GM06990 (cell line): ENCODE results near the gene MGAT5.

Source experiments
- DNase-seq: peaks from one replicate; pipeline ENCODE4 v3.0.0-alpha.2; 2011; ENCODE audit not compliant: insufficient read length; ENCODE audit errors: extremely low read depth
- H3K27me3 ChIP-seq: replicated peaks from 2 replicates; pipeline ENCODE4 v1.6.0; 2011; ENCODE audit warnings: low read length; ENCODE audit not compliant: control insufficient read depth, insufficient read depth
- H3K36me3 ChIP-seq: 2 replicates; pipeline ENCODE4 v1.5.1; 2011; ENCODE audit warnings: low read length; ENCODE audit not compliant: control insufficient read depth, insufficient read depth
- H3K4me3 ChIP-seq: replicated peaks from 2 replicates; pipeline ENCODE4 v1.5.1; 2011; ENCODE audit warnings: low read depth, mild to moderate bottlenecking, control low read depth, low read length
- CTCF ChIP-seq: IDR thresholded peaks from 2 replicates; pipeline ENCODE4 v1.5.1; 2011; ENCODE audit warnings: low read length, control low read depth, mild to moderate bottlenecking, inconsistent platforms; ENCODE audit not compliant: insufficient read depth, poor library complexity, severe bottlenecking

MGAT5 gene

GRCh38 chr2:134465228-134466105 is 211.6 kb downstream of the MGAT5 start:
- no peak for TF ChIP-seq CTCF
- Histone ChIP-seq H3K4me3 (no peak overlapping the region), H3K36me3 (no peaks in the 10 kb centered on the region), H3K27me3 (no peaks in the 10 kb centered on the region)
- DNase-seq, result no peak

- Histone ChIP-seq H3K4me3 (no peak overlapping the region), H3K36me3 (no peaks in the 10 kb centered on the region), H3K27me3 (no peaks in the 10 kb centered on the region)
- DNase-seq, result no peak
- peak; percentile 61 for TF ChIP-seq CTCF
These were observed 212.3 kb downstream of the MGAT5 start for GRCh38 chr2:134466141-134466540.

- no peak overlapping the region for H3K4me3 ChIP-seq
- DNase-seq, result no peak
- no peak for TF ChIP-seq CTCF
- H3K36me3 ChIP-seq, result no peaks in the 10 kb centered on the region
- no peaks in the 10 kb centered on the region for H3K27me3 ChIP-seq
These were observed 214.3 kb downstream of the MGAT5 start for GRCh38 chr2:134468164-134468563.

GRCh38 chr2:134468776-134469175 is 214.9 kb downstream of the MGAT5 start:
- no peaks in the 10 kb centered on the region for H3K27me3 ChIP-seq
- no peak for DNase-seq
- no peak for TF ChIP-seq CTCF
- no peak overlapping the region for H3K4me3 ChIP-seq
- no peaks in the 10 kb centered on the region for H3K36me3 ChIP-seq

DNA sequence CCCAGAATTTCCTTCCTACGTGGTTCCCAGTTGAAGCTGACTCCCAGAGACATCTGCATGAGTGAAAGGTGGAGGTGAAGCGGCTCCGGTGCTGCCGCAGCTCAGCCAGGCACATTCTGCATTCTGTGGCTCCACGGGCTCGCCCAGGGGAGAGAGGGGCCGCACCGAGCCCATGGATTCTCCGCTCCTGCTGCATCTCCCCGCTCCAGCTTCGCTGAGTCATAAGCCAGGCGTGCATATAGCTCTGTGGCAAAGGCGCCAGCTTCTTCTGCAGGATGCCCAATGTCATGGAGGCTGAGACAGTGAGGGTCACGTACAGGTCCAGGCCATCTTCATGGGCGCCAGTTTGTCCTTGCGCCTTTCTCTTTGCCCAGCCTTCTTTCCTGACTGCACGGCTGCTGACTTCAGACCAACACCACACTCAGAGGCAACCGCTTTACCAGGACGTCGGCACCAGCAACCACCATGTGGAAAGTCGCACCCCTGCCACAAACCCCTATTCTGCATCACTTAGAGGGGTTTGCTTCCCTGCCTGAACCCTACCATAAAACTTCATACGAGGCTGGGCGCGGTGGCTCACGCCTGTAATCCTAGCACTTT is 215.7 kb downstream of the MGAT5 start:
- no peaks in the 10 kb centered on the region for H3K36me3 ChIP-seq
- no peak for TF ChIP-seq CTCF
- DNase-seq, result no peak
- H3K27me3 ChIP-seq, result no peaks in the 10 kb centered on the region
- no peak overlapping the region for H3K4me3 ChIP-seq
